Keratinocyte (primary cell): ENCODE measurements around the gene LMO7. TPM values are rescaled to one million over a fixed set of nuclear protein-coding genes. Genes with fewer than 3 reads are reported as not detected.
"Not testable (repeated sequence)": the region's sequence is repeated elsewhere in the genome, so short reads cannot be mapped to it uniquely, and the experiment has no call there.

Source experiments
- DNase-seq: peaks from one replicate; pipeline ENCODE4 v3.0.0-alpha.2; 2011; ENCODE audit warnings: low read depth, missing footprints, low spot score
- FAIRE-seq: peaks from 2 replicates; lab custom pipeline; 2011; peaks lifted over from hg19 to GRCh38; lab: Jason Lieb, UNC
- H2AFZ ChIP-seq: 2 replicates; pipeline ENCODE4 v1.6.0; 2012; ENCODE audit warnings: low read length, control low read depth, inconsistent platforms; ENCODE audit not compliant: control insufficient read depth
- H3K27ac ChIP-seq: 2 replicates; pipeline ENCODE4 v1.5.1; 2011; ENCODE audit warnings: low read length; ENCODE audit not compliant: control insufficient read depth, insufficient read depth
- H3K27me3 ChIP-seq: 3 replicates; pipeline ENCODE4 v1.6.0; 2011; ENCODE audit warnings: low read length; ENCODE audit not compliant: control insufficient read depth, insufficient read depth; ENCODE audit errors: extremely low read depth
- H3K36me3 ChIP-seq, 2 experiments: 2 replicates in 1 of 2; 3 replicates in 1 of 2; pipeline ENCODE4 v1.5.1; 2011; ENCODE audit warnings: low read length in 2 of 2, mild to moderate bottlenecking in 1 of 2; ENCODE audit not compliant: control insufficient read depth in 2 of 2, insufficient read depth in 2 of 2; ENCODE audit errors: extremely low read depth in 1 of 2
- H3K4me1 ChIP-seq: 3 replicates; pipeline ENCODE4 v1.5.1; 2011; ENCODE audit warnings: low read length; ENCODE audit not compliant: control insufficient read depth, insufficient read depth; ENCODE audit errors: extremely low read depth
- H3K4me2 ChIP-seq: 3 replicates; pipeline ENCODE4 v1.6.0; 2011; ENCODE audit warnings: low read depth, low read length; ENCODE audit not compliant: control insufficient read depth, insufficient read depth; ENCODE audit errors: extremely low read depth
- H3K4me3 ChIP-seq, 3 experiments: fragments of 200-600 bp in 1 of 3; sonication (generic) in 1 of 3; 2 replicates in 2 of 3; 3 replicates in 1 of 3; pipeline ENCODE4 v1.5.1; 2011 to 2016; ENCODE audit warnings: low read length in 3 of 3, mild to moderate bottlenecking in 3 of 3, control low read depth in 2 of 3, inconsistent platforms in 1 of 3, low read depth in 1 of 3, mixed read lengths in 1 of 3, mixed run types in 1 of 3, moderate library complexity in 1 of 3; ENCODE audit not compliant: control insufficient read depth in 2 of 3, insufficient read depth in 2 of 3; ENCODE audit errors: extremely low read depth in 1 of 3
- H3K79me2 ChIP-seq: 2 replicates; pipeline ENCODE4 v1.6.0; 2012; ENCODE audit warnings: low read length; ENCODE audit not compliant: control insufficient read depth, insufficient read depth
- H3K9ac ChIP-seq: 3 replicates; pipeline ENCODE4 v1.6.0; 2011; ENCODE audit warnings: low read length; ENCODE audit not compliant: control insufficient read depth, insufficient read depth; ENCODE audit errors: extremely low read depth
- H3K9me1 ChIP-seq: 3 replicates; pipeline ENCODE4 v1.6.0; 2011; ENCODE audit warnings: low read length; ENCODE audit not compliant: control insufficient read depth, insufficient read depth; ENCODE audit errors: extremely low read depth
- H3K9me3 ChIP-seq: 2 replicates; pipeline ENCODE4 v1.5.1; 2012; ENCODE audit warnings: low read depth, low read length; ENCODE audit not compliant: control insufficient read depth
- H4K20me1 ChIP-seq: 3 replicates; pipeline ENCODE4 v1.6.0; 2011; ENCODE audit warnings: low read length; ENCODE audit not compliant: control insufficient read depth, insufficient read depth; ENCODE audit errors: extremely low read depth
- EZH2 ChIP-seq: IDR thresholded peaks from one replicate; pipeline ENCODE4 v1.6.1; 2012; ENCODE audit warnings: inconsistent platforms, mild to moderate bottlenecking, low read length, moderate library complexity
- dilution Hi-C: fragments of 300-500 bp; cut with MboI; formaldehyde crosslinking; loops from one replicate; pipeline ENCODE4 v1.7.0; 2020; ENCODE audit warnings: low sequenced_read_pairs; ENCODE audit not compliant: extremely low pct_ligation_motif_present
- polyA plus RNA-seq, 5 experiments: library from polyadenylated mRNA; depleted of rRNA in 3 of 5; stranded (reverse) in 3 of 5; stranded (forward) in 1 of 5; unstranded in 1 of 5; fragments of >200 nt; gene quantifications; 1 replicate in 1 of 5; 2 replicates in 3 of 5; 3 replicates in 1 of 5; pipeline versions ENCODE4 v1.2.1 to v1.2.3, GENCODE V29; 2011 to 2012; ENCODE audit warnings: missing spikeins in 2 of 5, low read depth in 1 of 5, low replicate concordance in 1 of 5
- TF ChIP-seq, protein P1 (sequence below), 3 experiments: IDR thresholded peaks in 1 of 3; conservative IDR thresholded peaks in 1 of 3; optimal IDR thresholded peaks in 1 of 3; 2 replicates in 2 of 3; 3 replicates in 1 of 3; pipeline versions ENCODE3 to v1.5.1; 2011; ENCODE audit warnings: low read length in 3 of 3, mild to moderate bottlenecking in 3 of 3, moderate library complexity in 2 of 3, control low read depth in 1 of 3, inconsistent platforms in 1 of 3; ENCODE audit not compliant: insufficient read depth in 2 of 3; ENCODE audit errors: extremely low read depth in 1 of 3

LMO7 gene
- polyA plus RNA-seq, 1 donor (not counting 4 experiments of a cell fraction or from before 2014, with no cell fraction given), result 8.9 TPM

DNA sequence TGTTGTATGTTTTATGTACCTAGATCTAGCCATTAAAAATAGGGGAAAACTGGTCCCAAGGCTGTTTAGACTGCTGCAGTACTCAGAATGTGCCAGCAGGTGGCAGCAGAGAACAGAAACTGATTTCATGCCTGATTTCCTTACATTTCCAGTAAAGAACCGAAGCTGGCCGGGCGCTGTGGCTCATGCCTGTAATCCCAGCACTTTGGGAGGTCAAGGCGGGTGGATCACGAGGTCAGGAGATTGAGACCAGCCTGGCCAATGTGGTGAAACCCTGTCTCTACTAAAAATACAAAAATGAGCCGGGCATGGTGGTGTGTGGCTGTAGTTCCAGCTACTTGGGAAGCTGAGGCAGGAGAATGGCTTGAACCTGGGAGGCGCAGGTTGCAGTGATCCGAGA is 59.8 kb downstream of the LMO7 start:
- H4K20me1 ChIP-seq, H3K9me3 ChIP-seq, H3K4me1 ChIP-seq, H3K79me2 ChIP-seq, H3K27me3 ChIP-seq, H3K36me3 ChIP-seq, DNase-seq, H2AFZ ChIP-seq, H3K27ac ChIP-seq, H3K4me2 ChIP-seq, H3K9ac ChIP-seq, H3K4me3 ChIP-seq, dilution Hi-C loops, H3K9me1 ChIP-seq: not testable (repeated sequence)
- TF ChIP-seq, protein P1, sequence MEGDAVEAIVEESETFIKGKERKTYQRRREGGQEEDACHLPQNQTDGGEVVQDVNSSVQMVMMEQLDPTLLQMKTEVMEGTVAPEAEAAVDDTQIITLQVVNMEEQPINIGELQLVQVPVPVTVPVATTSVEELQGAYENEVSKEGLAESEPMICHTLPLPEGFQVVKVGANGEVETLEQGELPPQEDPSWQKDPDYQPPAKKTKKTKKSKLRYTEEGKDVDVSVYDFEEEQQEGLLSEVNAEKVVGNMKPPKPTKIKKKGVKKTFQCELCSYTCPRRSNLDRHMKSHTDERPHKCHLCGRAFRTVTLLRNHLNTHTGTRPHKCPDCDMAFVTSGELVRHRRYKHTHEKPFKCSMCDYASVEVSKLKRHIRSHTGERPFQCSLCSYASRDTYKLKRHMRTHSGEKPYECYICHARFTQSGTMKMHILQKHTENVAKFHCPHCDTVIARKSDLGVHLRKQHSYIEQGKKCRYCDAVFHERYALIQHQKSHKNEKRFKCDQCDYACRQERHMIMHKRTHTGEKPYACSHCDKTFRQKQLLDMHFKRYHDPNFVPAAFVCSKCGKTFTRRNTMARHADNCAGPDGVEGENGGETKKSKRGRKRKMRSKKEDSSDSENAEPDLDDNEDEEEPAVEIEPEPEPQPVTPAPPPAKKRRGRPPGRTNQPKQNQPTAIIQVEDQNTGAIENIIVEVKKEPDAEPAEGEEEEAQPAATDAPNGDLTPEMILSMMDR (optimal IDR thresholded peaks at IDR 0.05 in 1 of 3, IDR thresholded peaks at IDR 0.05 in 1 of 3, conservative IDR thresholded peaks at IDR 0.05 in 1 of 3; ENCODE audit: extremely low read depth in 1 of 3, insufficient read depth in 2 of 3, low read length in 3 of 3), result peak; percentile 74 to 86 (median 83)
- FAIRE-seq, result peak; percentile 56

DNA sequence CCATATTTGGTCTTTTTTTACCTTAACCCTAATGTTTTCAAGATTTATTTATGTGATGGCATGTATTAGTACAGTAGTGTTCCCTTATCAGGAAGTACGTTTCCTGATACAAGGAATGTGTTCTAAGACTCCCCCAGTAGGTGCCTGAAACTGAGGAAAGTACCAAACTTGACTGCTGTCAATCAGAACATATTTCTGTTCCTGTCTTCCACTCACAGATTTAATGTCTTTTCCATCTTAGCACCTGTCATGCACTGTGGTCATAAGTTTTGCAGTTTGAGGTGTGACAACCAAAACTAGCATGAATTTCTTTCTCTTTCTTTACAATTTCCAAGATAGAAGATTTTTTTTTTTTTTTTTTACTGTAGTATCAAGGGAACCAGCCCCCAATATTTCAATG is 62.9 kb downstream of the LMO7 start:
- peaks cover 0 to 2% of the 10 kb centered on the region in 2 experiments for H3K36me3 ChIP-seq
- no peak overlapping the region for H3K4me2 ChIP-seq
- dilution Hi-C loops, result no loop called here
- no peak for DNase-seq
- H3K4me3 ChIP-seq, result no peak overlapping the region
- no peak overlapping the region for H3K9ac ChIP-seq
- no peak overlapping the region for H3K27ac ChIP-seq
- no peaks in the 10 kb centered on the region for H3K27me3 ChIP-seq
- peaks cover 2% of the 10 kb centered on the region for H3K4me1 ChIP-seq
- H3K9me1 ChIP-seq, result no peaks in the 10 kb centered on the region
- H3K79me2 ChIP-seq, result no peaks in the 10 kb centered on the region
- no peak overlapping the region for H2AFZ ChIP-seq
- no peaks in the 10 kb centered on the region for H3K9me3 ChIP-seq
- TF ChIP-seq, protein P1 (optimal IDR thresholded peaks at IDR 0.05 in 1 of 3, IDR thresholded peaks at IDR 0.05 in 1 of 3, conservative IDR thresholded peaks at IDR 0.05 in 1 of 3; ENCODE audit: extremely low read depth in 1 of 3, insufficient read depth in 2 of 3, low read length in 3 of 3), result no peak
- TF ChIP-seq EZH2, result no peak
- no peak for FAIRE-seq
- H4K20me1 ChIP-seq, result no peaks in the 10 kb centered on the region

DNA sequence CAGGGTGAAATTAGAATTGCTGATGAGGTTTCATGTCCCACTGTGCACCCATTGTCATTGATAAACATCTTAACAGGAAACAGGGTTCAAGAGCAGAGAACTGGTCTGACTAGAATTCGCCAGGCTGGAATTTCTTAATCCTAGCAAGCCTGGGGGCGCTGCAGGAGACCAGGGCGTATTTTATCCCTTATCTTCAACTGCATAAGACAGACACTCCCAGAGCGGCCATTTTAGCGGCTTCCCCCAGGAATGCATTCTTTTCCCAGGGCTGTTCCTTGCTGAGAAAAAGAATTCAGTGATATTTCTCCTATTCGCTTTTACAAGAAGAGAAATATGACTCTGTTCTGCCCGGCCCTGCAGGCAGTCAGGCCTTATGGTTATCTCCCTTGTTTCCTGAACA is 63.6 kb downstream of the LMO7 start:
- H3K4me2 ChIP-seq, H3K4me3 ChIP-seq, H3K27ac ChIP-seq, H2AFZ ChIP-seq, H3K9ac ChIP-seq, FAIRE-seq, H3K9me3 ChIP-seq, H4K20me1 ChIP-seq, H3K4me1 ChIP-seq, H3K79me2 ChIP-seq, dilution Hi-C loops, H3K27me3 ChIP-seq, H3K36me3 ChIP-seq, DNase-seq, H3K9me1 ChIP-seq: not testable (repeated sequence)
